Esophagus muscularis mucosa (tissue), 4 donors: Measurements from ENCODE around the gene APOBR. TPM values are rescaled to one million over a fixed set of nuclear protein-coding genes. Genes with fewer than 3 reads are reported as not detected.
A peak's percentile ranks its signal among the peaks of the same experiment; 100 is the strongest.
"Not testable (repeated sequence)": the region's sequence is repeated elsewhere in the genome, so short reads cannot be mapped to it uniquely, and the experiment has no call there.

Experiments used
- DNase-seq: peaks from one replicate; pipeline ENCODE4 v3.0.0-alpha.2; 2017; ENCODE audit errors: extremely low spot score
- H3K27ac ChIP-seq, 4 donors: fragments of 200-600 bp; sonication (generic); replicated peaks in 1 of 4; 1 replicate in 3 of 4; 2 replicates in 1 of 4; pipeline ENCODE4 v1.5.1; 2016 to 2019; ENCODE audit warnings: mild to moderate bottlenecking in 1 of 4
- H3K27me3 ChIP-seq, 4 donors: fragments of 200-600 bp; sonication (generic); one replicate each; pipeline versions ENCODE4 v1.5.1 to v1.6.0; 2016 to 2019
- H3K36me3 ChIP-seq, 4 donors: fragments of 200-600 bp; sonication (generic); one replicate each; pipeline ENCODE4 v1.5.1; 2016 to 2019
- H3K4me1 ChIP-seq, 4 donors: fragments of 200-600 bp; sonication (generic); one replicate each; pipeline ENCODE4 v1.5.1; 2016 to 2019
- H3K4me3 ChIP-seq, 4 donors: fragments of 200-600 bp; sonication (generic); 1 replicate in 2 of 4; 2 replicates in 2 of 4; pipeline ENCODE4 v1.5.1; 2016 to 2019; ENCODE audit warnings: mild to moderate bottlenecking in 4 of 4, moderate library complexity in 1 of 4
- H3K9me3 ChIP-seq, 4 donors: fragments of 200-600 bp; sonication (generic); 1 replicate in 3 of 4; 2 replicates in 1 of 4; pipeline ENCODE4 v1.5.1; 2016 to 2019
- CTCF ChIP-seq, 3 experiments: fragments of 200-600 bp in 2 of 3; fragments of 450-650 bp in 1 of 3; sonication (generic) in 2 of 3; IDR thresholded peaks; one replicate each; pipeline ENCODE4 v1.5.1; 2017 to 2019; ENCODE audit warnings: antibody characterized with exemption in 3 of 3, mild to moderate bottlenecking in 2 of 3, moderate library complexity in 1 of 3
- EP300 ChIP-seq: sonication (generic); formaldehyde crosslinking; IDR thresholded peaks from one replicate; pipeline ENCODE4 v1.6.1; 2017; ENCODE audit warnings: antibody characterized with exemption
- POLR2A ChIP-seq: fragments of 450-650 bp; IDR thresholded peaks from one replicate; pipeline ENCODE4 v1.6.1; 2017; ENCODE audit warnings: antibody characterized with exemption, moderate library complexity, mild to moderate bottlenecking, low read depth
- POLR2AphosphoS5 ChIP-seq, 2 donors: sonication (generic); formaldehyde crosslinking; IDR thresholded peaks; one replicate each; pipeline ENCODE4 v1.6.1; 2017; ENCODE audit warnings: antibody characterized with exemption in 2 of 2
- WGBS: methylation state at CpG from one replicate; pipeline ENCODE4 v1.1.5; 2018; 5-methylcytosine and 5-hydroxymethylcytosine counted together
- intact Hi-C: fragments of 100-400 bp; cut with DNase I; formaldehyde crosslinking; loops from one replicate; pipeline ENCODE4 v1.15.1; 2023
- total RNA-seq, 4 donors: library from RNA; depleted of rRNA; stranded (reverse); fragments of >200 nt; gene quantifications; one replicate each; pipeline versions ENCODE4 v1.1.0 to v1.2.1, GENCODE V29; 2016

Gene APOBR
- total RNA-seq, result 1 to 10 TPM in 3 of 4 donors, under 1 TPM in 1; 0.83 to 3.5 (median 1.6) TPM

GRCh38 chr16:28494121-28494851, at the start of gene APOBR:
TSS of gene APOBR (plus strand) at chr16:28494643. CDS start at chr16:28494682, 39 bp downstream.
- no peaks in the 10 kb centered on the region for H3K9me3 ChIP-seq
- WGBS, result 63% methylated on average over 7 of the region's 12 CpGs
- H3K4me1 ChIP-seq, result peaks cover 8 to 24% (median 22%) of the 10 kb centered on the region in 4 donors
- no peak for TF ChIP-seq POLR2A
- no peak for TF ChIP-seq POLR2AphosphoS5 (IDR thresholded peaks at IDR 0.05)
- no peak for TF ChIP-seq EP300
- TF ChIP-seq CTCF (IDR thresholded peaks at IDR 0.05), result no peak
- intact Hi-C loops, result no loop called here
- peak; percentile 93 for DNase-seq
- peak within 1 kb of the TSS in 3 of 4 donors; percentile 33 to 57 (median 34) for H3K27ac ChIP-seq
- H3K27me3 ChIP-seq, result peaks cover 0 to 4% (median 0%) of the 10 kb centered on the region in 4 donors
- H3K4me3 ChIP-seq, result peak within 1 kb of the TSS; percentile 13 to 39 (median 28)
- H3K36me3 ChIP-seq, result peaks cover 0 to 9% (median 4%) of the 10 kb centered on the region in 4 donors

- WGBS, result no CpG with 5 or more reads among the region's 4 CpGs
- H3K27me3 ChIP-seq, H3K9me3 ChIP-seq, H3K4me1 ChIP-seq, intact Hi-C loops, H3K27ac ChIP-seq, DNase-seq, H3K36me3 ChIP-seq, H3K4me3 ChIP-seq: not testable (repeated sequence)
Observed at GRCh38 chr16:28446388-28446787, 48.1 kb upstream of the APOBR start.

GRCh38 chr16:28447081-28447480, 47.4 kb upstream of the APOBR start:
- H3K9me3 ChIP-seq, intact Hi-C loops, DNase-seq, H3K4me3 ChIP-seq, H3K36me3 ChIP-seq, H3K27me3 ChIP-seq, H3K27ac ChIP-seq, H3K4me1 ChIP-seq: not testable (repeated sequence)
- no CpG with 5 or more reads among the region's 6 CpGs for WGBS

- Histone ChIP-seq H3K27me3 (no peaks in the 10 kb centered on the region), H3K4me3 (no peak overlapping the region), H3K27ac (no peak overlapping the region), H3K4me1 (no peaks in the 10 kb centered on the region), H3K9me3 (no peaks in the 10 kb centered on the region), H3K36me3 (peaks cover 22 to 60% (median 54%) of the 10 kb centered on the region in 4 donors)
- 93% methylated on average over 8 of the region's 8 CpGs for WGBS
- intact Hi-C loops, result no loop called here
- DNase-seq, result no peak
- TF ChIP-seq EP300 (no peak), CTCF (IDR thresholded peaks at IDR 0.05) (no peak)
Observed at GRCh38 chr16:28473714-28474265, 20.7 kb upstream of the APOBR start.

- intact Hi-C loops, result no loop called here
- Histone ChIP-seq H3K27me3 (no peaks in the 10 kb centered on the region), H3K9me3 (no peaks in the 10 kb centered on the region), H3K4me3 (no peak overlapping the region), H3K36me3 (peaks cover 34 to 74% (median 68%) of the 10 kb centered on the region in 4 donors), H3K27ac (no peak overlapping the region), H3K4me1 (no peaks in the 10 kb centered on the region)
- DNase-seq, result no peak
- no peak for TF ChIP-seq EP300
- no peak for TF ChIP-seq POLR2AphosphoS5 (IDR thresholded peaks at IDR 0.05)
- TF ChIP-seq CTCF (IDR thresholded peaks at IDR 0.05), result no peak
- TF ChIP-seq POLR2A, result no peak
- WGBS, result 93% methylated on average over 2 of the region's 2 CpGs
Observed at GRCh38 chr16:28475221-28475620, 19.2 kb upstream of the APOBR start.
